HUDEP-2 (cell line): ENCODE measurements around the gene FSIP1.

Experiments
- DNase-seq, 76 experiments: peaks; one replicate each; lab custom pipeline; 2025; ENCODE audit not compliant: unreplicated experiment in 76 of 76; lab: John Stamatoyannopoulos, UW

The FSIP1 gene

DNA sequence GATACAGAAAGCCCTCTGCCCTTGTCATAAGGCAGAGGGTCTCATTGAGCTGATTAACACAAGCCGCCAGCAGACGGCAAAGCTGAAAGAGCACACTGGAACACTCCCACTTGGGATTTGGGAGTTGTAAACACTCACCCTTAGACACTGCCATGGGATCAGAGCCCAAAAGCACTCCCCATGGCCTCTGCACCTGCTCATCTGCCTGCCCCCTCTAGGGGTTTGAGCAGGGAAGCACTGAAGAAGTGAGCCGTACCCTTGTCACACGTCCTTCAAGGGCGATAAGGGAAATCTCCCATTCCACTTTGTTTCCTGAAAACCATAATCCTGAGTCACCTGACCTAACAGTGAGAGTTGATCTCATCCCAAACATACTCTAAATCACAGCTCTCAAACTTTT lies 14.7 kb downstream of the FSIP1 start:
- no peak for DNase-seq

DNA sequence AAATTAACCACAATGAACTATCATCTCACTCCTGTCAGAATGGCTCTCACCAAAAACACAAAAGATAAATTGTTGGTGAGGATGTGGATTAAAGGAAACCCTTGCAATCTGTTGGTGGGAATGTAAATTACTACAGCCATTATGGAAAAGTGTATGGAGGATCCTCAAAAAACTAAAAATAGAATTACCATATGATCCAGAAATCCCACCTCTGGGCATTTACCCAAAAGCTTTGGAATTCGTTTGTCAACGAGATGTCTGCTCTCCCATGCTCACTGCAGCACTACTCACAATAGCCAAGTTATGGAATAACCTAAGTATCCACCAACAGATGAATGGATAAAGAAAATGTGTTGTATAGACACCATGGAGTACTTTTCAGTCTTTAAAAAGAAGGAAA lies 21.6 kb downstream of the FSIP1 start:
- DNase-seq = no peak

DNA sequence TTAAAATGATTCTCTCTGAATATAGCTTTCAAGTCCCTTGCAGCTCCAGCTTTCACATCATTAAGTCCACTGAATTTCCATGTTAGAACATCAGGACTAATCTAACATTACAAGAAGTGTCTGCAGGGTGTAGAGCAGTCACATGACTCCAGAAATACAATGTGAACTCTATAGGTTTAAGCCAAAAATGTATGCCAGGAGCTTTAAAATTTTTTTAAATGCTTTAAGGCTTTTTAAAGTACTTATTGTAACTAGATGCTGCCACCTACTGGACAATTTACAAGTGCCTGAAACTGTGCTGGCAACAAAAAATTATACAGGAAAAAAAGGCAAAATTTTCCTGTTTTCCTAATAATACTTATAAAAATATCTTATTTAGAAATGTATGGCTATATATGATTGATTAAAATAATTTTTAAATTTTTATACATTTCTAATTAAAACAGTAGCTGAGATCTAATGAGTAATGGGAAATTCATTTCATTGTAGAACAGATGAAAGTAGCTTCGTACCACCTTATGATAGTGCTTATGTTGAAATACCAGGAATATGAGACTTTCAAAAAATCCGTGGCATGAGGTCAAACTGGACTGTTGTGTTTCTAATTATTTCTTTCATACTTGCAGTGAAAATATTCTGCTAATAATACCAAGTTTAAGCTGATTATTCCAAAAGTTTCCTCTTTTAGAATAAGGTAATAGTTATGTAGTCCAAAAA lies 25.7 kb downstream of the FSIP1 start:
- DNase-seq = peak in 29 of 76 experiments; percentile 4 to 64 (median 34)

DNA sequence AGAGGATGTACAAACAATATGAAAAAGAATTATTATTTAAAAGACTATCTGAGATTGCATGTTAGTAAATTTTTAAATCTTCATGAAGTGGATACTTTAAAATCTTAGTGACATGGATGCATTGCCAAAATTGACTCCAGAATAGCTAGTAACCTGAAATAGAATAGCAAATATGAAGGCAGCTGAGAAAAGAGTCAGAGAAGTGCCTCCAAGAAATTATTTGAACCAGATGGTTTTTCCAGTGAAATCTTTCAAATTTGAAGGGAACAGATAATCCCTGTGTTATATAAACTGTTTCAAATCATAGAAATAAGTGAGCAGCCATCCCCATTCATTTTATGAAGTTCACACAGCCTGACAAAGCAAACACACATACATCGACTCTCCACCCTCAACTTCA lies 29.6 kb downstream of the FSIP1 start:
- no peak for DNase-seq

DNA sequence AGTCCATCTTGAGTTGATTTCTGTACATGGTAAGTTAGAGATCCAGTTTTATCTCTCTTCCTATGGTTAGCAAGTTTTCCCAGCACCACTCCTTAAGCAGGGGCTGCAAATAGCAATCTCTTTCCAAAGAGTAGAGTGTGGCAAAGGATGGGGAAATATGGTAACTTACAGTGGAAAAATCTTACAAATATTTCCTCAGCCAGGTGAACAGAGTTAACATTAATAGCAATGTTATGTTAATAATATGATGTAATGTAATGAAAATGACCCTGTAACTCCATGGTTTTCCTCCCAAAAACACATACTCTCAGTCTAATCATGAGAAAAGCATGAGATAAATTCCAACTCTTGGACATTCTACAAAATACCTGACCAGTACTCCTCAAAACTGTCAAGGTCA lies 30.4 kb downstream of the FSIP1 start:
- no peak for DNase-seq

DNA sequence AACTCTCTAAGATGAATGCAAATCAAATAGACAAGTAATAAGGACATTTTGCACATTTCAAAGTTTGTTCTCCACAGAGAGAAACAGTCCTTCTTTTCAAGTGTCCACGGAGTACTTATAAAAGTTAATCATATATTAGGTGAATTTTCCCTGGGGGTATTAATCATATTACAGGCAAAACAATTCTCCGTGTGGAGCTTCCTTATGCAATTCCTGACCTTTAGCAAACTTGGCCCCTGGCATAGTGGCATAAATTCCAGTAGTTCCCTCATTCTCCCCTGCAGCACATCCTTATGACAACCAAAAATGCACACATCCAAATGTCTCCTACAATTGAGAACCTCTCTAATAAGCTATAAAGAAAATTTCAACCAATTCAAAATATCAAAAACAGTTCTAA lies 34.4 kb downstream of the FSIP1 start:
- DNase-seq = no peak

DNA sequence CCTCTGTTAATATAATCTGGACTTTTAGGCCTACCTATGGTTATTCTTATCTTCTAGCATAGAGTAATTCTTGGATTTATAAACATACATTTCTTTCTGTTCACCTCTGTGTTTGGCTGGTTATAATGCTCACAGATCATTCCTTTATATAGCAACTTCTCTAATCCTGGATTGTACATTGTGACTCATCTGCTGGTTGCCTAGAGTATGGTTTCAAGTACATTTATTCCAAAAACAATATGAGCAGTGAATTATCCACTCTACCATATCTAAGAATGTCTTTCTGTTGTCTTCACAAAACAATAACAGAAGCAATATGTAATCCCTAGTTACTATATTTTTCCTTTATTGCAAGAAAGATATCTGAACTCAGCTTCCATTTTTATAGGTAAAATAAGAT lies 35.3 kb downstream of the FSIP1 start:
- no peak for DNase-seq

DNA sequence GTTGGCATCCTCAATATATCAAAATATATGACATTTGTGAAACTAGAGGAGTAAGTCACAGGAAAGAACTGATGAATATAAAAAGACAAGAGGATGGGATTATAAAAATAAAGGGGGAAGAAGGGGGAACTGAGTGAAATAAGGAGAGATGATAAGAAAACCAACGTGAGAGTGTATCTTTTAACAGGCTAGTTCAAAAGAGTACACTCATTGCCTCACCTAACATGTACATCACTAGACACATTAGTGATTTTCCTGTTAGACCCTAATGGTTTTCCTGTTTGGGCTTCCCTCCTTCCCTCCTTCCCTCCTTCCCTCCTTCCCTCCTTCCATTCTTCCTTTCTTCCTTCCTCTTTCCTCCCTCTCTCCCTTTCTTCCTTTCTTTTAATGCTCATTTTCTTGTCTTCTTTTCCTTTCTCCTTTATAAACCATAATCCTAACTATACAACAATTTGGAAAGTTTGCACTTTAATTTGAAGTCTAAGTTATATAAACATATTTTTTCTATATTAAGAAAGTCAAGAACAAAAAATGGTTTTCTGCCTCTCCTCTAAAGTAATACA lies 35.8 kb downstream of the FSIP1 start:
- no peak for DNase-seq

DNA sequence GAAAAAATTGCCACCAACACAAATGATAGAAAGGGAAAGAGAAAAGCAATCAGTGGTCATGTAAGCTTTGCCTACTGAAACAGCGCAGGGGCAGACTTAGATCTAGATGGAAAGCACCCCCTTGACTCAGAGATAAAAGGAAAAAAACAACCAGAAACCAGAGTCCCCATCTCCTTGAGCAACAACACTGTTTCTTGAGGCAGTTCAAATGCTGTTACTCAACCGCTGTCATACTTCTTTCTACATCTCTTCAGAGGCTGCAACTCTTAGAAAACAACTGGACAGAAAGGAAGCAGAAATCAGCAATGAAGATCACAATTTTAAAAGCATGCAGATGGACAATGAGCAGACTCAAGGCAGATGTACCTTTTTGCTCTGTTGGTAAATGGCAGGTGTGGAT lies 36.5 kb downstream of the FSIP1 start:
- DNase-seq = no peak

DNA sequence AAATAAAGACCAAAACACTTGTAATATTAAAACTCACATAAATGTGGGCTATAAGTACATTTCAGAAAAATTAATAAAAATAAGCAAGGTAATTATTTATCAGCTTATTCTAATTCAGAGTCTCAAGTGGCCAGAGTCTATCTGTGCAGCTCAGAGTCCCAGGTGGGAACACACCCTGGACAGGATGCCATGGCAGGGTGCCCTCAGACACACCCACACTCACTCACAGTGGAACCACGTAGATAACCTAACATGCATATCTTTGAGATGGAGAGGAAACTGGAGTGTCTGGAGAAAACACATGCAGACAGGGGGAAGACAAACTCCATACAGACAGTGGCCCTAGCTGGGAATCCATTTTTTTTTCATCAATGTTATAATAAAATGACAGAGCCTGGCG lies 37.2 kb downstream of the FSIP1 start:
- peak in 14 of 76 experiments; percentile 2 to 35 (median 8) for DNase-seq

DNA sequence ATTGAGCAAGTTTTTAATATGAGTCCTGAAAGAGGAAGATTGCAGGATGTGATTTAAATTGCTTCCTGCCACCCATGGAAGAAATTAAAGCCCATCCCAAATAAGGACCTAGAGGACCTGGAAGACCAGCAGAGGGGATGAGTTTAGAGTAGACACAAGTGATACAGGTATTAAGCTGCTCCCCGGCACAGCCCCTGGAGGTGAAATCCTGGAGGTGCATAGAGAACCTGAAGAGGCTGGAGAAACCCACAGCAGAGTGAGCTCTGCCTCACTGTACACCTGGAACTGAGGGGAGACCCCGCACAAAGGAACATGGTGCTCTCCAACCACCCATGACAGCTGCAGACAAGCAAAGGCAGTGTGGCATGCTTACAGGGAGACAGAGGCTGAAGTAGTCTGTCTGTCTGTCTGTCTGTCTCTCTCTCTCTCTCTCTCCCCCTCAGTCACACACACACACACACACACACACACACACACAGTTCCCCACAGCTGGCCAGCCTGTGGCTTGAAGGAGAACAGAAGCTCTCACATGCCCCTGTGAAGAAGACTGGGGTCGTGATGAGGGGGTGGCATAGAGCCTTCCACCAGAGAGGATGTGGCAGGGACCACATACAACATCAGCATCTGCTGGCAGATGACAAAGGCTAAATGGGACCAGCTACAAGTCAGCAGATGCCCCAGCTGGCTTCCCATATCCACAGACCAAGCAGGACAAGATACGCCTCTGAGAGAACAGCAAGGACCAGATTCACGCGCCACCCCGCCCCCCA lies 38.1 kb downstream of the FSIP1 start:
- no peak for DNase-seq

DNA sequence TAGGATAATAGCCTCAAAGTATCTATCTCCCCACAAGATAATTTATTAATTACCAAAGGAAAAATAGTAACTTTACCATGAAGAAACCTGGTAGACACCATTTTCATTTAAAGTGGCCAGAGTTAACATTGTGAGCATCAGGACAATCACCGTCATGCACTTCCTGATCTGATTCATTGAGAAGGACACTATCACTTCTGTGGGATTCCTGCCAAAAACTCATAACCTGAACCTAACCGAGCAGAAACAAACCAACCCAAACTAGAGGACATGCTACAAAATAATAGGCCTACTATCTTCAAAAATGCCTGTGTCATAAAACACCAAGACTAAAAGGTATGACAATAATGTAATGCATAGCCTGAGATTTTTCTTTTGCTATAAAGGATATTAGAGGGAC lies 39.0 kb downstream of the FSIP1 start:
- DNase-seq = no peak

DNA sequence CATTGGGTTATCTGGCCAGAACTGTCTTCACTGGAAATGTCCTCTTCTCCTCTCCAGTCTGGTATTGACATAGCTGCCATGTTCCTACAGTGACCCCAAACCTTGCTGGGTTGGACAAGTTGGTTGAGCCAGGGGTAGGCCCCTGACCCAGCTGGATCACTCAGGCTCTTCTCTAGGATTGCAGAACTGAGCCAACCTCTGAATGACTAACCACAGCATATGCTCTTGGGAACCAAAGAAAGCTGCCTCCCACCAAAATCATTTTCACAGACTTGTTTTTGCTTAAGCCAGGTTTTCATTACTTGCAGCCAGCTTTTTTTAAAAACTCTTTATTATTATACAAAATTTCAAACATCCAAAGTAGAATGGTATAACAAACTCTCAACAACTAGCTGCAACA lies 41.4 kb downstream of the FSIP1 start:
- no peak for DNase-seq

DNA sequence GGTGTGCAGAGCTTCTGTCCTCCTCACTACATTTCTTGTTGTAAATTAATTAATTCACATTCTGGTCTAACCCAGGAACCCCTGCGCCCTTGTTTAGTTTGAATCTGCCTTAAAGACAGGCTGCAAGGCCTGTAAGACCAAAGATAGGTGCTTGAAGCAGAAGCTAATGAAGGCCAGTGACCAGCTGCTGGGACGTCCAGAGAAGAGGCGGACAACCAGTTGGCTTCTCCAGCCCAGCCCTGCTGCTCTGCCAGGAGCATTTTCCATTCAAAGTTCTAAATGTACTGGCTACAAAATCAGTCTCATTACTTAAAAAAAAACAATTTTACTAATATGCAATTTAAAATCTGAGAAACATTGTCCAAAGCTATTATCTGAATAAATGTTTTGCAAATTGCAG lies 43.6 kb downstream of the FSIP1 start:
- no peak for DNase-seq

DNA sequence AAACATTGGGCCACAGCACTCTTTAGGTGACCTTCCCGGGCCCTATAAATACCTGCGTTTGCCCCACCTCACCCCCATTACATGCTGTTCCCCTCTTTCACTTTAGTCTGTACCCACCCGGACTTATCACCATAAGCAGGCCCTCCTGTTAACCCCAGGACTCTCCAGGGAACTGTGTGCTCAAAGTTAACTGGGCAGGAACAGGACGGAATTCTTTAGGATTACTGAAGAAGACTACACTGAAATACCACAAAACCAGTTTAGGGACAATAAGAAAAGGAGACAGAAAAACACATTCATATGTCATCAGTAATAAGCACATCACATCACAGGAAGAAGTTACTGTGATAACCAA lies 45.5 kb downstream of the FSIP1 start:
- no peak for DNase-seq

DNA sequence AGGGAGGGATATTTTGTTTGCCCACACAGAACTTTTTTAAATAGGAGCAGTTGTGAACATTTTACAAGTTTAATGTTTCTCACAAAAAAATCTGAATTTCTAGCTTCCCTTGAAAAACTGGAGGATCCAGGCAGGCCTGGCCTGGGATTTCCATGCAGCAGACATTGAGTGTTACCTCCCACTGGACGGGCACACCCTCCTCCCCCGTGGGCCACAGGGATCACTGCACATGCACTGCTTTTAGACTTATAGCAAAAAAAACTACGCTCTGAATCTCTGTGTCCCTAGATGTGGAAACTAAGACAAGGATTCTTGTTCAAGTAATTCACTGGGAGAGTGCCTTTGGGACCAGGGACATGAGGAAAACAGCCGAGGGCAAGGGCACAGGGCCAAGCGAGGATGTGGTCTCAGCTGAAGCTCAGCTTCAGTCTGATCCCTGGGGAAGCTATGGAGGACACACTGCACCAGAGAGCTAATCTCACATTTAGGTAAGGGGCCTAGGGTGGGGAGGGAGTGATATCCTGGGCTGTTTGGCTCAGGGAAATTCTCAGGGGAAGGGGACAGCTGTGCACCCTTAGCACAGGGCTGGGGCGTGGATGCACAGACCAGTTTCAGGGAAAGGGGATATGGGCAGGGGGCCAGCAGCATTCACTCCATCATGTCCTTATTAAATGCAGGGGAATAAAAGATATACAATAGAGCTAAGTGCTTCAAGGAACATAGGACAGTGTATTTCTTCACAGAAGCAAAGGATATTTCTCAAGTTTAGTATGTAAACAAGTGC lies 46.0 kb downstream of the FSIP1 start:
- DNase-seq = no peak

DNA sequence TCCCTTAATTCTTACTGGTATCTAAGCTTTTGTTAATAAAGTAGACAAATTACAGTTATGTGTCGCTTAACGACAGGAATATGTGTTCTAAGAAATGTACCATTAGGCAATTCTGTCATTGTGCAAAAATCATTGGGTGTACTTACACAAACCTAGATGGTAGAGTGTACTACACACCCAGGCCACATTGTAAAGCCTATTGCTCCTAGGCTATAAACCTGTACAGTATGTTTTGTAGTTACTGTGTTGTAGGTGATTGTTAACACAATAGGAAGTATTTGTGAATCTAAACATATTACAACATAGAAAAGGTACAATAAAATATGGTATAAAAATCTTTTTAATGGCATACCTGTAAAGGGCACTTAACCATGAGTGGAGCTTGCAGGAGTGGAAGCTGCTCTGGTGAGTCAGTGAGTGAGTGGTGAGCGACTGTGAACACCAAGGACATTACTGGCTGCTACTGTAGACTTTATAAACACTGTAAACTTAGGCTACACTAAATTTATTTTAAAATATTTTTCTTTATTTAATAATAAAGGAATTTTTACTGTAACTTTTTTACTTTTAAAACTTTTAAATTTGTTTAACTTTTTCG lies 47.4 kb downstream of the FSIP1 start:
- no peak for DNase-seq

DNA sequence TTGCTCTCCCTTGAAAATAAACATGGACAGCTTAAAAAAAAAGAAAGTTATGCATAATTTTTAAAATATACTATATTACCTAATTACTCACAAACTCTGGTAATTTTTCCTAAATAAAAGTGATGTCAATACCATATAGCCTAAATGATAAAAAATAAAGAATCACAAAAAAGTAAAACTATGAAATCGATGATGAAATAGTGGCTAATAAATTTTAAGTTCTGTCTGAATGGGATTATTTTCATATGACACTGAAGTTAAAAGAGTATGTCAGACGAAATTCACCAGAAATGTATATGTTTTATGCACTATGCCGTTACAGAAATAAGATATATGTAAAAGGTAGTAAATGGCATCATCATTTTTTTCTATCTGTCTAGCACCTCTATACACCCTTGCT lies 51.4 kb downstream of the FSIP1 start:
- no peak for DNase-seq

DNA sequence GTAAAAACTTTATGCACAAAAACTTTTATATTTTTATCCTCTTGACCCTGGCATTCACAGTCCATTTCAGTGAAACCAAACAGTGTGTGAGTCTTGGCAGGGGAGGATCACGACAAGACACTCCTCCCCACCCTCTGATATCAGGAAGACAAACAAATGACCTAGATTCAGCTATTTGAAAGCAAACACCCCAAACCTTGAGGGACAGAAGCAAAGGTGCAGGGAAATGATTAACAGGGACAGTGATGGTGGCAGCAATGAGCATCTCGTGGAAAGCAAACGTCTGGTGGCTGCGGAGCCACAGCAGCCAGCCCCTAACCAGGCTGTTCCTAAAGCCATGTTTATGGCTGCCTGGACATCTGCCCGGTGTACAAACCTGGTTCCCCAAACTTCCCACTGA lies 52.1 kb downstream of the FSIP1 start:
- no peak for DNase-seq

DNA sequence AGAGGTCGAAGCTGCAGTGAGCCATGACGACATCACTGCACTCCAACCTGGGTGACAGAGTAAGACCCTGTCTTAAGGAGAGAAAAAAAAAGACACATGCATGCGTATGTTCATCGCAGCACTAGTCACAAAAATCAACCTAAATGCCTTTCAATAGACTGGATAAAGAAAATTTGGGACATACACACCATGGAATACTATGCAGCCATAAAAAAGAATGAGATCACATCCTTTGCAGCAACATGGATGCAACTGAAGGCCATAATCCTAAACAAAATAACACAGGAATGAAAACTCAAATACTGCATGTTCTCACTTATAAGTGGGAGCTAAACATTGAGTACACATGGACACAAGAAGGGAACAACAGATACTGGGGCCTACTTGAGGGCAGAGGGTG lies 53.1 kb downstream of the FSIP1 start:
- no peak for DNase-seq

DNA sequence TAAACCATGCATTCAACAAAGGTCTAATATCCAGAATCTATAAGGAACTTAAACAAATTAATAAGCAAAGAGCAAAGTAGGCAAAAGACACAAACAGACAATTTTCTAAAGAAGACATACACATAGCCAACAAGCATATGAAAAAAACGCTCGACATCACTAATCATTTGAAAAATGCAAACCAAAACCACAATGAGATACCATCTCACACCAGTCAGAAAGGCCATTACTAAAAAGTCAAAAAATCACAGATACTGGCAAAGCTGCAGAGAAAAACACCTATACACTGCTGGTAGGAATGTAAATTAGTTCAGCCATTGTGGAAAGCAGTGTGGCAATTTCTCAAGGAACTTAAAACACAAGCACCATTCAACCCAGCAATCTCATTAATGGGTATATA lies 53.8 kb downstream of the FSIP1 start:
- DNase-seq = no peak
